ENCODE results near the gene FN3K.

- TF ChIP-seq ZC3H10 (CRISPR knock-in tag; IDR thresholded peaks at IDR 0.05) (no peak), PATZ1 (CRISPR knock-in tag; IDR thresholded peaks at IDR 0.05; ENCODE audit: borderline replicate concordance) (no peak), ZNF8 (CRISPR knock-in tag; IDR thresholded peaks at IDR 0.05) (no peak), SNAI2 (CRISPR knock-in tag; IDR thresholded peaks at IDR 0.05) (no peak), ISL1 (CRISPR knock-in tag; IDR thresholded peaks at IDR 0.05) (no peak), ZNF70 (CRISPR knock-in tag; IDR thresholded peaks at IDR 0.05) (no peak)
These were observed 15.2 kb upstream of the FN3K start for GRCh38 chr17:82720204-82720603.

Data from SK-N-SH treated with all-trans-retinoic acid at 6 μM for 48 hours (cell line).